ENCODE data around the gene DCAF12L2.
"Not testable (repeated sequence)": the region's sequence is repeated elsewhere in the genome, so short reads cannot be mapped to it uniquely, and the experiment has no call there.

Gene DCAF12L2

DNA sequence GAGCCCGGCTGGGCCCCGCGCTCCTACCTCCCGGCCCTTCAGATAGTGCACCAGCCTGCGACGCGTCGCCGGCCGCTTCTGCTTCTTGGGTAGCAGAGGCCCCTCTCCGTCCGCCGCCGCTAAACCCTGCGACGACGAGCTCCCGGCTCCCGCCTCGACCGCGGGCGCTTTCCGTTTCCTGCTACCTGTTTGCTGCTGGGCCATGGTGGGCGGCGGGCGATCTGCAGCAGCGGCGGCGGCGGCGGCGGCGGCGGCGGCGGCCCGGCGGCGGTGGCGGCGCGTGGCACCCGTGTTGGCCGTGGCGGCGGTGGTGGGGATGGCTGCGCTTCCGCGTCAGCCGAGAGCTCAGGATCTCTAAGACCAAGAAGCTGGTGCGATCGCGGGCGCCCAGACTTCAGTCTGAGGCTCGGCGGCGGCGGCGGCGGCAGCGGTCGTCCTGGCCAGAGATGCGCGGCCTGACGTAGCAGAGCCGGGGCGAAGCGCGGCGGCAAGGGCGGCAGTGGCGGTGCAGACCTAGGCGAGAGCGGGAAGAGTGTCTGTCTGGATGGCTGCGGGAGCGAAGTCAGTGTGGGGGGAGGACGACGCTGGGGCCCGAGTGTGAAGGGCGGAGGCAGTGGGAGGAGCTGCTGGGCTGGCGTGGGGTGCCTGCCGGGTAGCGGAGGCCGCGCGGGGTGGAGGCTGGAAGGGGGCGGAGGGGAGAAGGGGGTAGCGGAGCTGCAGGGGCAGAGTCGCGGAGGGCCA, at the start of gene DCAF12L2:
DCAF12L2 (minus strand) TSS at position 569 of the 741 bp plus-strand sequence; CDS start at position 204, 365 bp downstream.
- DNase-seq, result no peak

DNA sequence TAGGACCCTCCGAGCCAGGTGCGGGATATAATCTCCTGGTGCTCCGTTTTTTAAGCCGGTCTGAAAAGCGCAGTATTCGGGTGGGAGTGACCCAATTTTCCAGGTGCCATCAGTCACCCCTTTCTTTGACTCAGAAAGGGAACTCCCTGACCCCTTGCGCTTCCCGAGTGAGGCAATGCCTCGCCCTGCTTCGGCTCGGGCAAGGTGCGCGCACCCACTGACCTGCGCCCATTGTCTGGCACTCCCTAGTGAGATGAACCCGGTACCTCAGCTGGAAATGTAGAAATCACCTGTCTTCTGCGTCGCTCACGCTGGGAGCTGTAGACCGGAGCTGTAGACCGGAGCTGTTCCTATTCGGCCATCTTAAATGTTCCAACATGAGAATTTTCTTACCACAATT, 24.8 kb upstream of the DCAF12L2 start:
- DNase-seq, result not testable (repeated sequence)

- DNase-seq, result no peak
These were observed 11.2 kb upstream of the DCAF12L2 start for GRCh38 chrX:126177133-126177840.

DNA sequence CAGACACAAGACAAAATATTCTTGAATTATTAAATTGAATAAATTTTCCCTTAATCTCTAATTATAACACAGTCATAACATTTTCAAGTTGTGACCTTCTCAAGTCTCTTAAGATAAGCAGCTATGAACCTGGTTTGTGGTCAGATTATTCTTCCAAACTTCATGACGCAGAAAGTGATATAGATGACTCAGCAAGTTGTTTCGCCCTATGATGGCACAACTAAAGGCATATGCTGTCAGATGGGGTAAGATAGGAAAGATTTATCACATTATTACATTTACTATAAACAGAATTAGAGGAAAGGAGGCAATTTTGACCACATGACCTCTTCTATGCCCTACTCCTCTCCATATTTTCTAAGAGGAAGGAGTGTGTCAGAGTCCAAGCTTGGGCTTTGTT, 4.6 kb upstream of the DCAF12L2 start:
- no peak for DNase-seq

DNA sequence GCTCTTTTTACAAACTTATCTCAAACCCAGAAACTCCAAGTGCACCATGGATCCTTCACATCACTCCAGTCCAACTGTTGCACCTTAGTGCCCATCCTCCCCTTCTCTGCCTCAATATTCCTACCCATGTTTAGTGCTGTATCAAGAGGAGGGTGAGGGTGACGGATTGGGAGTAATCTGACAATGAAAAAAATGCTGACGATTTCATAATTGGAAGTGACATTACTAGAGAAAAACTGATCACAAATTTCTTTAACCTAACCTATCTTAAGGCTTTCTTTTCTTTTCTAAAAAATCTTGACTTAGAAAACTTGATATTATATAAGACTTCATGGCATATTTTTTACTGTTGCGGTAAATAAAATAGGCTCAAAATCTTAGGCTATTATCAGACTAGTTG, 1.5 kb upstream of the DCAF12L2 start:
- DNase-seq, result no peak

DNA sequence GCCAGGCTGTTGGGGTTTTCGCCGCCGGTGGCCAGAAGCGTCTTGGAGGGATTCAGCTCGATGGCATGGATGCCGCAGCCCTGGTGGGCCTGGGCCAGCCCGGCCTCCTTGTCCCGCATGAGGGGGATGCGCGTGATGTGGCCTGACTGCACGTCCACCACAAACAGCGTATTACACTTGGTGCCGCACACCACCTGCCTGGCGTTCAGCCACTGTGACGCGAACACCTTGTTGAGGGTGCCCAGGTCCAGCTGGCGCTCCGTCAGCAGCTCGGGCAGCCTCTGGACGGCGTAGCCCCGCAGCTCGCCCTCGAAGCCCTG, 728 bp downstream of the DCAF12L2 start:
- no peak for DNase-seq

DNA sequence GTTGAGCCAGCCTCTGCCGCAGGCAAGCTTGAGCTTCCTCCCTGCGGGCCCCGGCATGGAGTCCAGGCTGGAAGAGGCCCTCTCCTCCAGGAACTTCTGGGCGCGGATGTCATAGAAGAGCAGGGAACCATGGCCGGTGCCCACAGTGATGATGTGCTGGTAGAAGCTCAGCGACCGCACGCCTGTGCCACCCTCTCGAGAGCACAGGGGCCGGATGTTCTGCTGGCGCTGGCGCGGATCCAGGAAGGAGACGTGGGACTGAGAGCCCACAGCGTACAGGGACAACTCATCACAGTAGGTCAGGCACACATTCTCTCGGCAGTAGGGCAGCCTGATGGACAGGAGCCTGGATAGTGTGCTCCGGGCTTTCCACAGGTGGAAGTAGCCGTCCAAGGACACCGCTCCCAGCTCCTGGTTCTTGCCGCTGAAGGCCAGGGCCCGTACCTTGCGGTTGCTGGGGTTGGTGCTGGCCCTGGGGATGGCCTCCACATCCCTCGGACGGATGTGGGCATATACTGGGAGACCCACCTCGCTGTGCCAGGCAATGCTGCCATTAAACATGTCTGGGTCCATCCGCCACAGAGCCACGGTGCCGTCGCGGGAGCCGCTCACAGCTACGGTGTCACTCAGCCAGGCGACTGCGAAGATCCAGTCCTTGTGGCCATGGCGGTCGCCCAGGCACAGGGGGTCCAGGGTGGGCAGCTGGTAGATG, 1.2 kb downstream of the DCAF12L2 start:
- DNase-seq, result no peak

GRCh38 chrX:126164226-126164625, 1.9 kb downstream of the DCAF12L2 start:
- no peak for DNase-seq

DNA sequence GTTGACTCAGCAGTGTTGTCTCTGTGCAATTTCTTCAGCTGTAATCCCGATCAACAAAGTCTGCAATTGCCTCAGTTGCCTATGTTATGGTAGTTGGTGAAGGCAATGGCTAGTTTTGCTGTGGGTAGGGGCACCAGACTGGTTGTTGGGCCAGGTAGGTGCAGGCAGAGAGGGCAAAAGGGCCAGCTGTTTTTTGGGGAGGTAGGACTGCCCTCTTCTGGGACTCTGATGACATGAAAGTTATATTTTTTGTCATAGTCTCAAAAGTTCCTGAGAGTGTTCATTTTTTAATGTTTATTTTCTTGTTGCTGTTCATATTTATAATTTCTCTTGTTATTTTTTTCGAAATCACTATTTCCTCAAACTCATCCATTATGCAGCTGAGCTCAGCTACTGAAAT, 25.1 kb downstream of the DCAF12L2 start:
- DNase-seq, result no peak

DNA sequence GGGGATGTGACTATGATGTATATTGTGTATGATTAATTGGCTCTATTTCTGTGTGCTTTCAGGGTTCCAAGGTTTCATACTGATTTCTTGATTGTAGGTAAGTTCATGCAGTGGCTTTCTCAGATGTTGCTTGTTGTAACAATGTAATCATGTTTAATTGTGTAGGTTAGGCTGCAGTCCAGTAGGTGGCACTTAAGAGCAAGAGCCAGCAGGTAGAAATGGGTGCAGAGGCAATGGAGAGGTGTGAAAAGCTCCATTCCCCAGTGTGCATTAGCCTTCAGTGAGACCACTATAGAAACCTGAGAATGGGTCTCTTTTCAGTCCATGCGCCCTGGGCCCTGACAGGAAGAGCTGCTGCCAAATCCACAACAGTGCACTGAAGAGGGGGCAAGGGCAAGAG, 28.2 kb downstream of the DCAF12L2 start:
- DNase-seq, result no peak

DNA sequence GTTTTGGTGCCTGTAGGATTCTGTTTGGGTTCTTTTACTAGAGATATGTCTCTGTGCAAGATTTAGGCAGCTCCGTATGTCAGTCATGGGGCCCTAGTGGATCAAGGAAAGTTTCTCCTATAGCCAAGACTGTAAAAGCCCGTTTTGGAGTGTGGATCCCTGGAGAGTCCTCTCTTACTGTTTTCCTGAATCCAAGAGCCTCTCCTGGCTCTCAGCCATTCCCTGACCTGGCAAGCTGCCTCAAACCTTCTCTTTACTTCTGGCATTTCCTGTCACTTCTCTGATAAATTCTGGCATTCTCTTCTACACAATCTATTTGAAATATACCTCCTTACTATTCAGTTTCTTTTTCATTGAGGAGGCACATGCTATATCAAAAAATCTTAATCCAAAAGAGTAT, 41.4 kb downstream of the DCAF12L2 start:
- DNase-seq, result no peak

Measured in activated gamma-delta T cell treated with Interleukin-2 at 50 U/mL for 16 hours (primary cell).